Measurements from ENCODE around the gene ARHGAP5.

Gene ARHGAP5

GRCh38 chr14:32075672-32076277, 1.3 kb upstream of the ARHGAP5 start:
- DNase-seq: peak; percentile 37

- DNase-seq: peak; percentile 99
These were observed 625 bp upstream of the ARHGAP5 start for GRCh38 chr14:32076278-32077080.

- DNase-seq: peak; percentile 19
These were observed 1.1 kb downstream of the ARHGAP5 start for GRCh38 chr14:32078023-32078857.

- DNase-seq: peak; percentile 45
These were observed 1.7 kb downstream of the ARHGAP5 start for GRCh38 chr14:32078858-32079216.

GRCh38 chr14:32079264-32079663, 2.2 kb downstream of the ARHGAP5 start:
- no peak for DNase-seq

GRCh38 chr14:32080001-32080510, 3.0 kb downstream of the ARHGAP5 start:
- no peak for DNase-seq

GRCh38 chr14:32081901-32082300, 4.8 kb downstream of the ARHGAP5 start:
- no peak for DNase-seq

- no peak for DNase-seq
These were observed 6.2 kb downstream of the ARHGAP5 start for GRCh38 chr14:32083315-32083624.

GRCh38 chr14:32083789-32084188, 6.7 kb downstream of the ARHGAP5 start:
- no peak for DNase-seq

GRCh38 chr14:32085182-32085844, 8.2 kb downstream of the ARHGAP5 start:
- DNase-seq: no peak

GRCh38 chr14:32085845-32086383, 8.8 kb downstream of the ARHGAP5 start:
- no peak for DNase-seq

GRCh38 chr14:32087173-32087861, 10.2 kb downstream of the ARHGAP5 start:
- DNase-seq: peak; percentile 45

- no peak for DNase-seq
These were observed 10.8 kb downstream of the ARHGAP5 start for GRCh38 chr14:32087907-32088306.

GRCh38 chr14:32090686-32091085, 13.6 kb downstream of the ARHGAP5 start:
- DNase-seq: no peak

- DNase-seq: no peak
These were observed 22.4 kb downstream of the ARHGAP5 start for GRCh38 chr14:32099473-32099872.

GRCh38 chr14:32100175-32100574, 23.1 kb downstream of the ARHGAP5 start:
- no peak for DNase-seq

- DNase-seq: no peak
These were observed 25.2 kb downstream of the ARHGAP5 start for GRCh38 chr14:32102152-32102787.

GRCh38 chr14:32102968-32103367, 25.9 kb downstream of the ARHGAP5 start:
- no peak for DNase-seq

GRCh38 chr14:32104308-32104707, 27.2 kb downstream of the ARHGAP5 start:
- DNase-seq: no peak

GRCh38 chr14:32104803-32105202, 27.7 kb downstream of the ARHGAP5 start:
- no peak for DNase-seq

GRCh38 chr14:32109676-32110547, 32.8 kb downstream of the ARHGAP5 start:
- DNase-seq: peak; percentile 8

Data from kidney glomerular epithelial cell (primary cell).